Hematopoietic multipotent progenitor cell treated with erythropoietin and hydrocortisone succinate and interleukin-3 and kit ligand, for 4 days (in vitro differentiated cells): Measurements from ENCODE around the gene CABP4.

Experiments
- DNase-seq: peaks from one replicate; pipeline ENCODE4 v3.0.0-alpha.2; 2015

CABP4 gene

DNA sequence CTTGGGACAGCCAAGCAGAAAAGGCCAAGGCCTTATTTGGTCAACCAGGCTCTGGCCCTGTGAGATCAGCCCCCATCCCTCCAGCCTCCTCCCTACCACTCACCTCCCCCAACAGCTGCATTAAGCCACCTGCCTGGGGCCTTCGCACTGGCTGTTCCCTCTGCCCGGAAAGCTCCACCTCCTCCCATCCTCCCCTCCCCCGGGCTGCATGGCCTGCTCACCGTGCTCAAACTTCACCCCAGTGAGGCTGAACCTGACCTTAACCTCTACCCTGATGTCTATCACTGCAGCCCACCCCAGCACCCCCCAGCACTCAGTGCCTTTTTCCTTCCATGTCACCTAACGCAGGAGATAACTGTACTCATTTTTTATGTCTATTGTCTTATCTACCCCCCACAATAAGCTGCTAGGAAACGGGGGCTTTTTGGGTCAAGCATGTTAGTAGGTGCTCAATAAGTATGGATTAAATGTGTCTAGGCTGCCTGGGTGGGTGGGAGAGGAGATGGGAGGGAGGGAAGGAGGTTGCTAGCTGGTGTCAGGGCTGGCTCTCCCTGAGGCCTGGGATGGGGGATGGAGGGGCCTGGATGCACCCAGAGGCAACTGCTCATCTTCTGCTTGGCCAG is 18.6 kb upstream of the CABP4 start:
- DNase-seq = peak; percentile 82

DNA sequence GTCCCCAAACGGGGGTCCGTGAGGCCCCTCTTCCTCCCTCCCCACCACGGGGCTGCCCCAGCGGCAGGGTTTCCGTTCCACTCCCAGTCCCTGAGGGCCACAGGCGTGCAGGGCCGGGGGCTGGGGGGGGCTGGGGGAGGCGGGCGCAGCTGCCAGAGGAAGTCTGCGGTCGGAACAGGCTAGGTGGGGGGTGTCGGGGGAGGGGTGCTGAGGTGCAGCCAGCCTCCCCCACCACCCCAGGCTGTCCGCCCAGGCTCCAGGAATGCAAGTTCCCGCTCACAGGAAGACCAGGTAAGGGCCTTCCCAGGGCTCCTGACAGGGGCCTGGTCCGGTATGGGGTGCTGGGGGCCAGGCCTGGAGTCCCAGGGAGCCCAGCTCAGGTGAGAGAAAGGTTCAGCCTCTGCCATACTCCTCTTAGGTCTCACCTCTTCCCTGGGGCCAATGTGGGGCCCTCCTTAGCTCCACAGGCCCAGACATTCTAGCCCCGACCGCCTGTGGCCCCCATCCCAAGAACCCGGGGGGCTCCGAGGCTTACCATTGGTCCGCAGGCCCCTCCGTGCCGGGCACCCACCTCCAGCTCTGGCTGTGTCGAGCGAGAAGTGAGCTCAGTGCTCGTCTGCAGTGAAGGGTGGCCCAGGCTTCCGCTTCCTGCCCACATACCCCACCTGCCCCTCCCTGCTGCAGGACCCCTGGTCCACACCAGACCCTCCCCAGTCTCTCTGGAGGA is 17.9 kb upstream of the CABP4 start, which contains the start of gene PTPRCAP:
Gene PTPRCAP (minus strand): TSS at position 601 of the 727 bp plus-strand sequence. CDS start 63 bp downstream, at position 538.
- peak; percentile 87 for DNase-seq

DNA sequence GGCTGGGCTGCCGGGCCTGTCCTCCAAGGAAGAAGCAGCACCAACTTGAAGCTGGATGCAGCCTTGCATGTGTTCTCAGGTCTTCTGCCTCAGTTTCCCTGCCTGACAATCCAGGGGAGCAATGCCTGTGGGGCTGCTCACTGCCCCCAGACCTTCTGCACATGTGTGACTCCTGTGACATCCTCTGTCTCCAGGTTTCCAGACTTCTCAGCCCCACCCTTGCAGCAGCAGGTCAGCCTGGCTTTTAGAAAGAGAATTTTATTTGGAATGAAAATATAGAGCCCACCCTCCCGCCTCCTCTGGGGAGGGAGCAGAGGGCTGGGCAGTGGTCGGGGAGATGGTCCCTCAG is 17.4 kb upstream of the CABP4 start:
- DNase-seq = no peak

DNA sequence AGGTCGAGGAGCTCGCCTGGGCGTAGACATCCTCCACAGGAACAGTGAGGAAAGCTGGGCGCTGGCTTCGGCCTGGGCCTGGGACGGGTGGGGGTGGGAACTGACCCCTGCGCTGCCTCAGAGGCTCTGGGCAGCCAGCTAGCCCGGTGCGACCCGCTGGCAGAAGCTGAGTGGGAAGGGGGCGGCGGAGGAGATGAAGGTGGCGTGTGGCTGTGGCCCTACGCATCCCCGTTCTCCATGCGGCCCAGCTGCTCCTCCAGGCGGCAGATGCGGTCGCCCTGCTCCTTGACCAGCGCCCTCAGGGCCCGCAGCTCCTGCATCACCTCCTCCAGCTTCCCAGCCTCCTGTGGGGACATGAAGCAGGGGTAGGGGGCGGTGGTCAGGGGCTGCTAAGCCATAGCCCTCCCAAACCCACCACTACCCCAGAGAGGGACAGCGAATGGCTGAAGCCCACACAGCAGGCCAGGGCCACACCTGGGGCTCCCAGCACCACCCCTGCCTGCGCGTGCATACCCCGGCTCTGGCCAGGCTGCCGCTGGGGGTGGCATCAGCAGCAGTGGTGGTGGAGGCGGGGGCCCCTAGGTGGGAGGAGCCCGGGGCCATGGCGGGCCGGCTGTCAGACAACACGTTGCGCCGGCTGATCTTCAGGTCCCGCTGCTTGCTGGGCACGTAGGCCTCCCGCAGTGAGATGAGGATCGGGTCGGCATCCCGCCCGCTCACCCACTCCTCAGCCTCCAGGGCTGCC is 16.8 kb upstream of the CABP4 start:
- DNase-seq = no peak

DNA sequence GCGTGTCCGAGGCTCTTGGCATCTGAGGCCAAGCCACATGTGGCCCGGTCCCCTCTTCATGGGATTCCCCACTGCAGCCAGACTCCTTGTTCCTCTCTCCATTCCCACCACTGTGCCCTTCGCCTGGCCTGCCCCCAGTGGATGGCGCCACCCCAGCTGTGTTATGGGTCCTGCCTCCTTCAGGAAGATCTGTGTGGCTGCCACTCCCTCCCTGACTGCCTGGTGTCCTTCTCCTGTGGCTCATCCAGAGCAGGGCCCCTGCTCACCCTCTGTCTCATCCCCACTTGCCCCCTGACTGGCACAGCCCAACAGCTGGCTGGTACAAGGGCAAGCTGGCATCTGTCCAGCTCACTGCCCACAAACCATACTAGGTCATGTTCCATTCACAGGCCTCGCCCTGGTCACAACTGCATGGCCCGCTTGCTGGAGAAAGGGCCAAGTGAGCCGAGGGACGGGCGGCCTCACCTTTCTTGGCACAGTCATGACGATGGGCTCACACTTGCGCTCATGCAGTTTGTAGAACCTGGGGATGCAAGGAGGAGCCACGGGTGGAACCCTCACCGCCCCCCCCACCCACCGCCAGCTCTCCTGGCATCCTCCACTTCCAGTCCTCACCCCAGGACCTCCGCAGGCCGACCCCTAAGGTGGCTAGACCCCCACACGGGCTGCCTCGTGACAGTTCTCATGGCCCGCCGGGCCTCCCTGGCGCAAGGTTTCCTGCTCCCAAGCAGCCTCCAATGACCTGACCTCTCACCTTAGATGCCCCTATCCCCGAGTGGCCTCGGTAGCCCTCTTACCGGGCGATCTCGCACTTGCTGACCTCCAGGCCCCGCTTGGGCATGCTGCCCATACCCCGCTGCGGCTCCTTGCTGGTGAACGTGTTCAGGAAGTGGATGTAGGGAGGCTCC is 15.6 kb upstream of the CABP4 start:
- peak; percentile 76 for DNase-seq

DNA sequence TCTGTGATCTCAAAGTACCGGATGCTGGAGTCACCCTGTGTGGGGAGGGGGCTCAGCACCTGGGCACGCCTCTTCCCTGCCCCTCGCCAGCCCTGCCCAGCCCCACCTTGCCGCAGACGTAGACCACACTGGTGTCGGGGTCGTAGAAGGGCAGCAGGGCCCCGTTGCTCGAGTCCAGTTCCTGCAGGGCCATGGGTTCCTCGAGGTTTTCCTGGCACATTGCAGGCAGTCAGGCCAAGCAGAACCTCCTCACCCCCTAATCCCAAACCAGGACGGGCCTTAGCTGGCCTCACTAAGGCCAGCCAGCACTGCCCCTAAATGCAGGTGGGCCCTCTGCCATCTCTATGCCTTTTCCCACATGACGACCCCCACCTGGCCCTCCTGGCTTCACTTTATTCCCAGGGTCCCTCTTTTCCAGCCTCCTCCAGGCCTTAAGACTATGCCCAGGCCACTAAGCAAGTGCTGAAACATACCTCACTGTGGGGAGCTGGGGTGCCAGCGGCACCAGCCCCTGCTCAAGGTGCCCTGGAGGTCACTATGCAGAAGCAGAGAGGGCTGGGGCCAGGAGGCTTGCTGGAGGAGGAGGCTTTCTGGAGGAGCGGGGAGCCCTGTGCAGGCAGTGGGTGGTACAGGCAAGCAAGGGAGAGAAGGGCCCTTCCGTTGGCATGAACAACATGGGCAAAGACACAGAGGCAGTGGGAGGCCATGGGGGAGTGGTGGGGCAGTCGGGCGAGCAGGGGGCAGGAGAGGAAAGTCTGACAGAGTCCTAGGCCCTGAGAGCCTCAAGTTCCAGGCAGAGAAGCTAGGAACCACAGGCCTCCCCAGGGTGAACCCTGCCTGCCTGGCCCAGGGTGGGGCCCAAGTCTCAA is 14.7 kb upstream of the CABP4 start:
- DNase-seq = peak; percentile 32

DNA sequence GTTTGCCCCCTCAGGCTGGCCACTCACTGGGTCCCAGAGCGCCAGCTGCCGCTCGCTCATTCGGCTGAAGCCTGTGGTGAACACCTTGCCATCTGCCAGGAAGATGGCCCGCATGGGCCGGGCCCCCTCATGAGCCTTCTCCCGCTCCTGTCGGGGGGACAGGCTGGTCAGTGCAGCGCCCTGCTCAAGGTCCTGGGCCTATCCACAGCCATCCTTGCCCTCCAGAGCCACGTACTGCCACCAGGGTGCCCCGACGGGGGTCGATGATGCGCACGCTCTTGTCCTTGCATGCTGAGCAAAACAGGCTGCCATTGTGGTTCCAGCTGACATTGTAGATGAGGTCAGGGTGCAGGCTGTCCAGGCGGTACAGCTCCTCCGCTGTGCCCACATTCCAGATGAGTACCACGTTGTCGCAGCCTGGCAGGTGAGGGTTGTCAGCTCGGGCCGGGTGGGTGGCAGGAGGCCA is 14.0 kb upstream of the CABP4 start:
- DNase-seq = no peak

DNA sequence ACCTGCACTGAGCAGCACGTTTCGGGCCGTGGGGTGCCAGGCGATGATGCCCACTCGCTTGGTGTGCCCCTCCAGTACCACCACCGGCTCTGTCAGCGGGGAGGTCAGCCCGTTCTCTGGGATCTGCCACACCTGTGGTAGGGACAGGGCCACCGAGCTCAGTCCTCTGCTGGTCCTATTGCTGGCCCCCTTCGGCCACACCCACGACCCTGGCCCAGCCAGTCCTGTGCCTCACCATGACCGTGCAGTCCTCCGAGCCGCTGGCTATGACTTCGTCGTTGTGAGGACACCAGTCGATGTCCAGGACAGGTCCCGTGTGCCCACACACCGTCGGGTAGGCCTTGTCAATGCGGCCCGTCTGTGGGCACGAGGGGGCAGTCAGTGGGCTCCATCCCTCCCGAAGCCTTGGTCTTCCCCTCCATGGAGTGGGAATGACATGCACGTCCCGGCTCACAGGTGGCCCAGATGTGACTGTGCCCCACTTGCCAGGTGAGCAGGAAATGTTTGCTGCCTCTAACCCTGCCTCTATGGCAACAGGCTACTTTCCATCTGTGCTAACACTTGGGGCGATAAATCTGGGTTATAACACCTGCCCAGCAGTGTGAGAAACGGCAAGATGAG is 13.3 kb upstream of the CABP4 start:
- DNase-seq = no peak

DNA sequence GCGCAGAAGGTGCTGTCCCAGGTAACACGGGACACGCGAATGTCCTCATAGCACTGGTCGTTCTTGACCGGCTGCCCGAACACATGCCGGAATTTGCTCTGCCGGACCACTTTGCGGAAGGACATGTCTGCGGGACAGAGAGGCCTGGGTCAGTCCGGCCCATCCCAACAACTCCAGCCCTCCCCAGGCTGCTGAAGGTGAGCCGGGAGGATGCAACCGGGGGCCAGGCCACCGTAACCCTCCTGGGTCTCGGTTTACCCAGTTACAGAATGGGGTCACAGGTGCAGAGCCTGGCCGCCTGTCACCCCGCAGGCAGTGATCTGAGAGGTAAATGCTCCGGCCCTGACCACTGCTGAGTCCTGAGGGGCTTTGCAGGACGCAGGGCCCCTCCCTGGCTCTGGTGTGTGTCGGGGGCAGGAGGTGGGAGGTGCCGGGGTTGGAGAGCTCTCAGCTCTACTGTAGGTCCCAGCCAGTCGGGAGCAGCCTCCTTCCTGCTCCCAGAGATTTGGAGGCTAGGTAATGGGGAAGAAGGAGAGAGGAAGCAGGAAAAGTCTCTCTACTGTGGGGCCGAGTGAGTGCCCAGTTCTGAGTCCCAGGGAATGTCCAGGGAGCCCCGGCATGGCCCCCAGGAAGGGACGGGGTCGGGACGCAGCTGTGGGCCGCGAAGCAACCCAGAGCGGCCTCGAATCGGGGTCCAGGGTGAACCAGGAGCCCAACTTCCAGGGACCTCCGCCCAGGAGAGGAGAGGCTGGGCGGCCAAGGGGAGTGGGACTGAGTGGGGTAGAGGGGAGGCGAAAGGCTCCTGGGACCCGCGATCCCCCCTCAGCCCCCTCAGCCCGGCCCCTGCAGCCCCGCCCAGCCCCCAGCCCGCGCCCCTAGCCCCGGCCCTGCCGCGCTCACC is 12.4 kb upstream of the CABP4 start:
- DNase-seq = no peak

DNA sequence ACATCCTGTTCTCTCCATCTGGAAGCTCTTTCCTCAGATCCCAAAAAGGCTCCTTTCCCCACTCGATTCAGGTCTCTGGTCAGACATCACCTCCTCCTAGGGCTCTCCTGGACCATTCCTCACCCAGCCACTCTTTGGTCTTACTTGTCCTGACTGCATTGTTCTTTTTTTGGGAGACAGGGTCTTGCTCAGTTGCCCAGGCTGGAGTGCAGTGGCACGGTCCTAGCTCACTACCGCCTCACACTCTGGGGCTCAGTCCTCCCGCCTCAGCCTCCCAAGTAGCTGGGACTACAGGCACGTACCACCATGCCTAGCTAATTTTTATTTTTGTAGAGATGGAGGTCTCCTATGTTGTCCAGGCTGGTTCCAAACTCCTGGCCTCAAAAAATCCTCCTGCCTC is 9.6 kb upstream of the CABP4 start:
- DNase-seq = no peak

DNA sequence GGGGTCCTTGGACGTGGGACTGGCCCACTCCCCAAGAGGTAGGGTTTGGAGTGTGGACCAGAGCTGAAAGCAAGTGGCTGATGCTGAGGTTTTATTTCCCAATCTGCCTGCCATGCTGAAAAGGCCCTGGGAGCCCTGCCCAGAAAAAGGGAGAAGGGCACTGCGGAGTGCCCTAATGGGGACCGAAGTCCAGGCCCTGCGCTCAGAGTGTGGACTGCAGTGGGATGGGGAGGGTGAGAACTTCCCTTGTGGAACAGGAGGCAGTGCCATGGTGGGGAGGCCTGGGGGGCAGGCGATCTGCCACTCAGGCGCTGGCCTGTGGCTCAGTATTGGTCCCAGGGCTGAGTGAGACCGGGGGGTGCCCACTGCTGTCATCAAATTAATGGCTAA is 6.9 kb upstream of the CABP4 start:
- DNase-seq = no peak

DNA sequence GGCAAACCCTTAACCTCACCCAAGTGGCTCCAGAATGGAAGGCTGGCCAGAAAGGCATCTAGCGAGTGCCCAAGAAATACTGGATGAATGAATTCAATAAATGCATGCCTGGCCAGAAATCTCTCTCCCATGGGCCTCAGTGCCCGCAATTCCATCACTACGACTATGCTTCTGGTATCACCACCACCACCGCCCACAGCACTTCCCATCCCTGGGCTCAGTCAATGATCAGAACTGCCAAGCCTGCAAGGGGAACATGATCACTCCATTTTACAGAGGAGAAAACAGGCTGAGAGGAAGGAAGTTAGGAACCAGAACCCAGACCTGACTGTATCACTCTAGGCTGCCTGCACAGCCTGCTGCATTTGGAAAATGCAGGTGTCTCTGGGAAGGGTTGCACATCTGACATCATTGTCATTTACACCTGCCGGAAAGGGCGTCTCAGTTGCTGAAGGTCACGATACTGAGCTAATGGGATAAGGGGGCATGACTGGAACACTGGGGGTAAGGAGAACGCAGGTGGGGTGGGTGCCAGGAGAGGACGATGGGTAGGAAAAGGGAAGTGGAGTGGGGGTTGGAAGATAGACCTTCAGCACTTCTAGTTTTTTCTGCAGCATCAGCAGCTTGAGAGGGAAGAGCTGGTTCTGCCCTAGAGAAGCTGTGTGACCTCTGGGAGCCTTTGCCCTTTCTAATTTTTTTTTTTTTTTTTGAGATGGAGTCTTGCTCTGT is 5.9 kb upstream of the CABP4 start:
- peak; percentile 32 for DNase-seq

DNA sequence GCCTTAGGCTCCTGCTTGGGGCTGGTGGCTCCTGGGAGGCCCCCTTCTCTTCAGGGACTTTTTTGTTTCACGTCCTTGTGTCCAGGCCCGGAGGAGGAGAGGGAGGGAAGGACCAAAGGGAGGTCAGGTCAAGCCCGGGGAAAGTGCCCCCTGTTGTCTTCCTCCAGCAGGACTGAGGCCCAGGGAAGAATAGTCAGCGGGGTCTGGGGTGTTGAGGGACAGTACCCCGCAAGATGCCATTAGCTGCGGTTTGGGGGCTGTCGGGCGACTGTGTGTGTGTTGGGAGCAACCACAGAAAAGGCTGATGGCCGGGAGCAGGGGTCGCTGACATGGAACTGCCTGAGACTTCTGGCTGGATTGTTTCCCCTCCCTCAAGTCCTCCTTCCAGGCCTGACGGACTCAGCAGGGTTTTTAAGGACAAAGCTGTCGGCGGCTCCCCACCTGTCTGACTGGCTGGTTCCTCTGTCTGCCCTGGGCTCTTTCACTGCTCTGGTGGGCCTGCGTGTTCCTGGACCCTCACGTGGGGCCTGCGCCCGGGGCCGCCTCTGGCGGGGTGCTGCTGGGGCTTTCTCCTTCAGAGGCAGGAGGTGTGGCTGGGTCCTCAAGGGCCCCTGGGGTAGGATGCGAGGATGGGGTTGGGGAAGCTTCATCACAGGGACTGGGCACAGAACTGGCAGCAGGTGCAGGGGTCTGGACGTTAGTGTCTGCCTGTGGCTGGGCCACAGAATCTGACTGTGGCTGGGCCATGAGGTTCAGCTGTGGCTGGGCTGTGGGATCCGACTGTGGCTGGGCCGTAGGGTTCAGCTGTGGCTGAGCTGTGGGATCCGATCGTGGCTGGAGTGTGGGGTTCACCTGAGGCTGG is 4.1 kb upstream of the CABP4 start:
- no peak for DNase-seq

DNA sequence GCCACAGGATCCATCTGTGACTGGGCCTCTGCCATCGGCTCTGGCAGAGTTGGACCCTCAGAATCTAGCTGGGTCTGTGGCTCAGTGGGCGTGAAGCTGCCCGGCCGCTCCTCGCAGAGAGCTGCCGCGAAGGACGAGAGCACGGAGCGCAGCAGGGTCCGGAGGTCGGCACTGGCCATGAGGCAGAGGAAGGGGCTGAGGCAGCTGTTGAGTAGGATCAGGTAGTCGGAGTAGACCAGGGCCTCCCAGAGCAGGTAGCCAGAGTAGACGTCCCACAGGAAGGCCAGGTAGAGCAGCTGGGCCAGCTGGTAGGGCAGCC is 3.5 kb upstream of the CABP4 start:
- DNase-seq = no peak

DNA sequence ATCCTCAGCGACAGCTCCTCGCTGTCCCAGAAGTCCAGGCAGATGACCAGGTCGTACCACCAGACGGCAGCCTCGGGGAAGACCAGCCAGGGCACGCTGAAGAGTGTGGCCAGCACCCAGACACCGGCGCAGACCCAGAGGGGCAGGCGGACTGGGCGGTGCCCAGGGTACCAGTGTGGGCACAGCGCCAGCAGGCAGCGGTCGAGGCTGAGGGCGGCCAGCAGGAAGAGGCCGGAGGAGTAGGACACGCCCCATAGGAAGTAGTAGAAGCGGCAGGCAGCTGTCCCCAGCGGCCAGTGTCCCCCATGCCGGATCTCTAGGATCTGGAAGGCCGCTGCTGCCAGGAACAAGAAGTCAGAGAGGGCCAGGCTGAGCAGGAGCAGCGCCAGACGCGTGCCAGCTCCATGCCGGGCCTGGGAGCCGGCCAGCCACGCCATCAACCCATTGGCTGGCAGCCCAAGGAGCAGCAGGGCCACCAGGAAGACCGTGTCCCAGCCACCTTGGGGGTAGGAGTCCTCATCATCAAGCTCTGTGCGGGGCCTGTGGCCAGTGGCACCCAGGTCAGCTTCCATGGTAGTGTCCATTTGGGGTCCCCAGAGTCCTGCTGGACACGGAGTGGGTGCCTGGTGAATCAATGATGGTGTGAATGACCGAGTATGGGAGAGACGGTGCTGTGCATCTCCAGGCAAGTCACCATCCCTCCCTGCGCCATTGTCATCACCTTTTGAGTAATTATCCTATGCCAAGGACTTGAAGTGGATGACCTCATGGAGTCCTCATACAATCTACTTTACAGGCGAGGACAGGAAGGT is 2.8 kb upstream of the CABP4 start, which contains the start of gene GPR152:
Gene GPR152 (minus strand): TSS at position 589 of the 812 bp plus-strand sequence. CDS start 5 bp downstream, at position 584.
- no peak for DNase-seq

DNA sequence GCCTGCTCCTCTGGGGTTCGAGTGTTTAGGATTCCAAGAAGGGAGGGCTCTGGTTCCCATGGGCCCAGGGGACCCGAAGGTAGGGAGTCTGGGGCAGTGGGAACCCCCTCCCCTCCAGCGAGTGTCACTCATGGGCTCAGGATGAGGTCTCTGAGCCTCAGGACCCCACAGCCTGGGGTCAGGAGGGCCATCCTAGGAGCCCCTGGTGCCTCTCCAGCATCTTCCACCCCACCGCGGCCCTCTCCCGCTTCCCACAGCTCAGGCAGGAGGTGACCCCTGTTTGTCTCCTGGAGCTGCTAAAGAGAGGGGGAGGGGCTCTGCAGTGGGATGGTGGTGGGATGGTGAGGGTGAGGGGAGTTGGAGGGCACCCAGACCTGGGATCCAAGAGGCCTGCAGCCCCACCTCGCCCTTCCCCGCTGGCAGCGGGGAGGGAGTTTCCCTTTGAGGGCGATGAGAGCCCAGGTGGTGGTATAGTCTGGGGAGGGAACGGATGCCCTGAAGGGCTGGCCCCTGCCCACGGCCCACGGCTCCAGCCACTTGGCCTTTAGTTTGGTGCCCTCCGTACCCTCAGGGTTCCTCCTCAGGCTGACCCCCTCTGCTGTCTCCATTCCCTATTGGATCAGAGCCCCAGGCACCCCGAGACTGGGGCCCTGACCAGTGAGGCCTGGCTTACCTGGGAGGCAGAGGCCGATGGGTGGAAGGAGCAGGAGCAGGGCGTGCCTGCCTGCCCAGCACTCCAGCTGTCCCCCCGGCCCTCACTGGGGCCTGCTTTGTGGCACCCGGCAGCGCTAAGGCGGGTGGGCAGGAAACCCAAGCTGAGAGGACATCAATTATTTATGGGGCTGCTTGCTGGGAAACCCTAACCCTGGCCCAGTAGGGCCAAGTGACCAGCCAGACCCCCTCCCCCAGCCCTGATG is 1.1 kb upstream of the CABP4 start:
- DNase-seq = no peak
